A673 (cell line): ENCODE measurements around the gene SLC15A3.

Experiments used
- EZH2 ChIP-seq: fragments of 200-600 bp; sonication (generic); IDR thresholded peaks from 2 replicates; pipeline ENCODE4 v1.6.1; 2017; ENCODE audit warnings: borderline replicate concordance, low read depth, mild to moderate bottlenecking, mixed read lengths, antibody characterized with exemption, low read length; ENCODE audit not compliant: poor library complexity, severe bottlenecking
- TF ChIP-seq, protein P1 (sequence below): fragments of 300-800, 200-600 bp; sonication (generic); conservative IDR thresholded peaks from 2 replicates; pipeline ENCODE4 v1.5.1; 2017; ENCODE audit warnings: low read depth, mild to moderate bottlenecking, antibody characterized with exemption, low read length, moderate library complexity, mixed read lengths

DNA sequence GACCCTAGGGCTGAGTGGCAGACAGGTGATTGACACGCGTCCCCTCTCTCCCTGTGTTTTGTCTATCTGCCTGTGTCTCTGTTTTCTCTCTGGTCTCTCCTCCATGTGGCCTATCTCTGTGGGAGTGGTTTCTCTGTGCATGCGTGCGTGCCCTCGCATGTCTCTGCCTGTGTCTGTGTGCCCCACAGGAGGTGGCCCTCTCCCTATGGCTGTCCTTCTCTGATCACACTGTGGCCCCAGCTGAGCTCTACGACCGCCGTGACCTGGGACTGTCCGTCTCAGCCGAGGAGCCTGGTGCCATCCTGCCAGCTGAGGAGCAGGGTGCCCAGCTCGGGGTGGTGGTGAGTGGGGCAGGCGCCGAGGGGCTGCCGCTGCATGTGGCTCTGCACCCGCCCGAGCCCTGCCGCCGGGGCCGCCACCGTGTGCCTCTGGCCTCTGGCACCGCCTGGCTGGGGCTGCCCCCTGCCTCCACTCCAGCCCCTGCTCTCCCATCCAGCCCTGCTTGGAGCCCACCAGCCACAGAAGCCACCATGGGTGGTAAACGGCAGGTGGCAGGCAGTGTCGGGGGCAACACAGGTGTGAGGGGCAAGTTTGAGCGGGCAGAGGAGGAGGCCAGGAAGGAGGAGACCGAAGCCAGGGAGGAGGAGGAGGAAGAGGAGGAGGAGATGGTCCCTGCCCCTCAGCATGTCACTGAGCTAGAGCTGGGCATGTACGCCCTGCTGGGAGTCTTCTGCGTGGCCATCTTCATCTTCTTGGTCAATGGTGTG is 16.1 kb downstream of the SLC15A3 start:
- TF ChIP-seq, protein P1, sequence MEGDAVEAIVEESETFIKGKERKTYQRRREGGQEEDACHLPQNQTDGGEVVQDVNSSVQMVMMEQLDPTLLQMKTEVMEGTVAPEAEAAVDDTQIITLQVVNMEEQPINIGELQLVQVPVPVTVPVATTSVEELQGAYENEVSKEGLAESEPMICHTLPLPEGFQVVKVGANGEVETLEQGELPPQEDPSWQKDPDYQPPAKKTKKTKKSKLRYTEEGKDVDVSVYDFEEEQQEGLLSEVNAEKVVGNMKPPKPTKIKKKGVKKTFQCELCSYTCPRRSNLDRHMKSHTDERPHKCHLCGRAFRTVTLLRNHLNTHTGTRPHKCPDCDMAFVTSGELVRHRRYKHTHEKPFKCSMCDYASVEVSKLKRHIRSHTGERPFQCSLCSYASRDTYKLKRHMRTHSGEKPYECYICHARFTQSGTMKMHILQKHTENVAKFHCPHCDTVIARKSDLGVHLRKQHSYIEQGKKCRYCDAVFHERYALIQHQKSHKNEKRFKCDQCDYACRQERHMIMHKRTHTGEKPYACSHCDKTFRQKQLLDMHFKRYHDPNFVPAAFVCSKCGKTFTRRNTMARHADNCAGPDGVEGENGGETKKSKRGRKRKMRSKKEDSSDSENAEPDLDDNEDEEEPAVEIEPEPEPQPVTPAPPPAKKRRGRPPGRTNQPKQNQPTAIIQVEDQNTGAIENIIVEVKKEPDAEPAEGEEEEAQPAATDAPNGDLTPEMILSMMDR = no peak
- no peak for TF ChIP-seq EZH2
